ENCODE results near the gene BPHL.
"Not testable (repeated sequence)": the region's sequence is repeated elsewhere in the genome, so short reads cannot be mapped to it uniquely, and the experiment has no call there.

The BPHL gene

DNA sequence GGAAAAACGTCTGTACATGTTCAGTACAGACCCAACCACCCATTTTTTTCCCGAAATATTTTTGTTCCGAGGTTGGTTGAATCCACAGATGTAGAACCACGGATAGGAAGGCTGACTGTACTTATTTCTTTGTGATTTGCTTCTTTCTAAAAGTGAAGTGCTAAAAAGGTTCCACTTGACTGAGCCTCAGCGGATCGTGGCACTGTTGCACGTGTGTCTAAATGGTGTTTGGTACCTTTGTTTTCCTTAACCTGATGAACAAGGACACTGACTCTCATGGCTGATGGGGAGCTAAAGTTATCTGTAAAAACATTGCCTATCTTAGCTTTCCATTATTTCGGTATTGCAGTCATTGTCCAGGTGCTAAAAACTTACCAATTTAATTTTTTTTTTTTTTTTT, 6.2 kb downstream of the BPHL start:
- DNase-seq: no peak

- no peak for DNase-seq
Measured at GRCh38 chr6:3125815-3126214, 7.3 kb downstream of the BPHL start.

DNA sequence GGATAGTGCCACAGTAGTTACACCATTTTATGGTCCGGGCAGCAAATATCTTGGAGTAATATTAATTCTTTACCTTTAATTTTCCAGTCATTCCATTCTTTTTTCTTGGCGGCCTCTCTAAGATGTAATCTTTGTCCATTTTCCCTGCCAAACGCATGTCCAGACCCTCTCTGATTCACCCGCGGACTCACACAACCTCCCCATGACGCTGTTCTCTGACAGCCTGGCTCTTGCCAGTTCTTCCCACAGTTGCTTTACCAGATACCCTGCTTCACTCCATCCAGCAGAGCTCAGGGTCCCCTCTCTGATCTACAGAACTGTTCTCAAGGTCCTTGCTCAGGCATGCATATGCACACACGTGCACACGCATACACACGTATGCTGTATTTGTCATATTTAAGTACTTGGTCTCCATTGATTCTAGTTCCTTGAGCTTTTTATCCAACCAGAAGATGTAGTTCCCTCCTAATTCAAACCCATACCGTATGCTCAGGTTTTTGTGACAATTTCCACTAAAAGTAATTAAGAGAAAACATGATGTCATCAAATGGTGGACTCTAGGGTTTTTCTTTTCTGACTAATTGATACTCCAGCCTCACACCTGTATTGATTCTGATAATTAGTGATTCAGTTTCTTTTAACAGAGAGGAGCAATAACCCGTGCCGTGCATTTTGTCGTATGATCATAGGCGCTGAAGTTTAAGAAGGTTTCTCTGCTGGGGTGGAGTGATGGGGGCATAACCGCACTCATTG, 10.0 kb downstream of the BPHL start:
- DNase-seq: no peak

- no peak for DNase-seq
Measured at GRCh38 chr6:3131695-3132094, 13.2 kb downstream of the BPHL start.

DNA sequence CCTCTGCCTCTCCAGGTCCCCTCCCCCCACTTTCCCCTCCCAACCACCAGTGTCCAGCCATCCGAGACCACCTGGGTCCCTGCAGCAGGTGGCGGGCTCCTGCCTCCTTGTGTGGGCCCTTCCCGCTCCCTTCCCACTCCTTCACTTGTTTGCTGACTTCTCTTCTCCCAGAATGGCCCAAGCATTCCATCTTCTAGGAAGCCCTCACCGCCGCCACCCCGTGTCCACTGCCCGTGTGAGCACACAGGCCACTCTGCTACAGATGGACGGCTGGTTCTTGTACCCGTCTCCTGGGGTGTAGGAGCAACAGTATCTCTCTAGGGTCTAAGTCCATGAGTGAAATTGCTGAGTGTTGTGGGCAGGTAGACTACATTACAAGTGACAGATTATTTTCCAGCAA, 15.0 kb downstream of the BPHL start:
- no peak for DNase-seq

DNA sequence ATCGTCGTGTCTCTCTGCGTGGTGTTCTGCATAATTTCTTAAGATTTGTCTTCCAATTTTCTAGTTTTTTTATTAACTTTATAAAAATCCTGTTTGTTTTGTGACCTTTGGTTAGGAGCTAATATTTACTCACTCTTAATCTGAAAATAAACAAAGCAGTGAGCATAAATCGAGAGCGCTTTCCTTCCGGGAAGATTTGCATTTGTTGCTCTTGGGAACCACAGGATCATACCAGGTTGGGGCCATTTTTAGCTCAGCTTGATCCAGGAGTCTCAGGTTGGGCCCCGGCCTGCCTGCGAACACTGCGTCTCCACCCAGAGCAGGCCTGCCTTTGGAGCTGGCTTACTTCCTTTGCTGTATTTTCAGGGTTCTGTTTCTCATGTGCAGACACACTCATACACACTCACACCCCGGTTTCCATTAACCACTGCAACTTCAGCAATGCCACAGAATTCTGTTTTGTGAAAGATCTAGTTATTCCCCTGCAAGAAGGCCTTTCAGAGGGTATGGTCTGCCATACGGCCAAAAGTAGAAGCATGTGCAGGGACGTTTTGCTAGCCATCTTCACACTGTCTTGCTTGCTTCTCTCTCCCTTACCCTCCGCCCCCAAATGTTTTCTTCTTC, 17.3 kb downstream of the BPHL start:
- DNase-seq: no peak

- no peak for DNase-seq
Measured at GRCh38 chr6:3136292-3137011, 17.9 kb downstream of the BPHL start.

DNA sequence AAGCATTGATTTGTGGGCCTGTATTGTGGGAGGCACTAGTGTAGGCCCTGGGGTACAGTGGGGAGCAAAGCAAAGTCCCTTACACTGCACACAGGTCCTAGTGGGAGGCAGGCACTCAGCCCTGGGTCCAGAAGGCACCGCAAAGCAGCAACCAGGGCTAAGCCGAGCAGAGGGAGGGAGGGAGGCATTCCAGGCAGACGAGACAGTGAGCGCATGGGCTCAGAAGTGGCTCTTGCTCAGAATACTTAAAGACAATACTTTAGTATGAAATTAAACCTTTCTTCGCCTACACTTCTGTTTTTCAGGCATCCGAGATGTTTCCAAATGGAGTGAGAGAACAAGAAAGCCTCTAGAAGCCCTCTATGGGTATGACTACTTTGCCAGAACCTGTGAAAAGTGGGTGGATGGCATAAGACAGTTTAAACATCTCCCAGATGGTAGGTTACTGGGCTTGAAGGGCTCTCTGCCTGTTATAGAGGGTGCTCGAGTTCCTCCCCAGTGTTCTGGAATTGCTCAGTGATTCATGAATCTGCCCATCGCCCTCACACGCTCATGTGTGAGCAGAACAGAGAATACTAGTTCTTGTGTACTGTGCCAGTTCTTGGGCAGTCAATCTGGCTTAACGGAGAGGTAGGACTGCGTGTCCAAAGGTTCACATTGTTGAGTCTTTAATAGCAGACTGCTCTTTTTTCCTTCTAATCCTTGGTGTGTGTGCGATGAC, 18.7 kb downstream of the BPHL start:
- no peak for DNase-seq

DNA sequence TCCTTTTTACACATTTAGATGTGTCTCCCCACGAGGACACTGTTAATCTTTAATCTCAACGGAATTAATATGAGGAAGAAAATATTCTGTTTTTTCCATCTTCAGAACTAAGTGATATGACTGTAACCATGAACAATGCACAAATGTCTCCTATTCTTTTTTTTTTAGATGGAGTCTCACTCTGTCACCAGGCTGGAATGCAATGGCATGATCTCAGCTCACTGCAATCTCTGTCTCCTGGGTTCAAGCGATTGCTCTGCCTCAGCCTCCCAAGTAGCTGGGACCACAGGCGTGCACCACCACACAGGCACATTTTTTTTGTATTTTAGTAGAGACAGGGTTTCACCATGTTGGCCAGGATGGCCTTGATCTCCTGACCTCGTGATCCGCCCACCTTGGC, 19.4 kb downstream of the BPHL start:
- DNase-seq: not testable (repeated sequence)

DNA sequence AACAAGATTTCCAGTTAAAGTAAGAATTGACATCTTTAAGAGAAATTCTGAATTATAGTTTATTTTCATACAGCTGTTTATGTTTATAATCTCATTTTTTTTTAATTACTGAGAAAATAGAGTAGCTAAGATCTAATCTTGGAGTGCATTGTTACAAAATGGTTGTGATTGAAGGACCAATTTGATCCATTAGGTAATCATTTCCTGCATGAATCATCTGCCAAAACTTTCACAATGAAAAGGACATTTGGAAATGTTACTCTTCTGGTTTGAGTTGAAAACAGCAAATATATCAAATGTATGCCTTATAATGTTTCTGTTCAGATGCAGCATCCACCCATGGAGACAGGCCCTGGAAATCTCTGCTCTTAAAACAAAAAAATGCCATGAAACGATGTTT, 19.8 kb downstream of the BPHL start:
- DNase-seq: no peak

- no peak for DNase-seq
Measured at GRCh38 chr6:3139090-3139903, 20.8 kb downstream of the BPHL start.

DNA sequence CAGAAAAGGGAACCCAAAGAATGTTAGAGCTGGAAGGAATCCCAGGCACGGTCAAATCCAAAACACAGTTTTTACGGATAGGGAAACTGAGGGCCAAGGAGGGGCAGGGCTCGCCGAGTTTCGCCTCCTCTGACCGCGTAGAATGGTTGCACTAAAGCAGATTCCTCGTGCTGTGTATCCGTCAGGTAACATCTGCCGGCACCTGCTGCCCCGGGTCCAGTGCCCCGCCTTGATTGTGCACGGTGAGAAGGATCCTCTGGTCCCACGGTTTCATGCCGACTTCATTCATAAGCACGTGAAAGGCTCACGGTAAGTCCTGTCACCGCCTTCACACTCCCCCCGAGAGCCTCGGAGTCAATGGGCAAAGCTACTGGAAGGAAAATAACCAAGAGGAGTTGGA, 21.7 kb downstream of the BPHL start:
- DNase-seq: no peak

- DNase-seq: no peak
Measured at GRCh38 chr6:3142536-3142935, 24.0 kb downstream of the BPHL start.

- no peak for DNase-seq
Measured at GRCh38 chr6:3143158-3143557, 24.6 kb downstream of the BPHL start.

DNA sequence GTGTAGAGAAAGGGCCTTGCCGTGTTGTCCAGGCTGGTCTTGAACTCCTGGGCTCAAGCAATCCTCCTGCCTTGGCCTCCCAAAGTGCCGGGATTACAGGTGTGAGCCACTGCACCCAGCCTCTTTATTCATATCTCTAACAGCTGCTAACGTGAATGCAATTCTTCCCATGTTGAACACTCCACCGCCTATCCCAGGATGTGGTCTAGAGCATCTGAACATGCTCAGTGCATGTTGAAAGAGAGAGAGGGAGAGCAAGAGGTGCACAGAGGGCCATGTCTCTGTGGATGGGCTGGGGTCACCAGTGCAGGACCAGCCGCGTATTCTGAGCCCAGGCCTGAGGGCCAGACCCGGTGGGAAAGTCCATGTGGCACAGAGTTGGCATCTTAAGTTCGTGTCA, 26.1 kb downstream of the BPHL start:
- no peak for DNase-seq

DNA sequence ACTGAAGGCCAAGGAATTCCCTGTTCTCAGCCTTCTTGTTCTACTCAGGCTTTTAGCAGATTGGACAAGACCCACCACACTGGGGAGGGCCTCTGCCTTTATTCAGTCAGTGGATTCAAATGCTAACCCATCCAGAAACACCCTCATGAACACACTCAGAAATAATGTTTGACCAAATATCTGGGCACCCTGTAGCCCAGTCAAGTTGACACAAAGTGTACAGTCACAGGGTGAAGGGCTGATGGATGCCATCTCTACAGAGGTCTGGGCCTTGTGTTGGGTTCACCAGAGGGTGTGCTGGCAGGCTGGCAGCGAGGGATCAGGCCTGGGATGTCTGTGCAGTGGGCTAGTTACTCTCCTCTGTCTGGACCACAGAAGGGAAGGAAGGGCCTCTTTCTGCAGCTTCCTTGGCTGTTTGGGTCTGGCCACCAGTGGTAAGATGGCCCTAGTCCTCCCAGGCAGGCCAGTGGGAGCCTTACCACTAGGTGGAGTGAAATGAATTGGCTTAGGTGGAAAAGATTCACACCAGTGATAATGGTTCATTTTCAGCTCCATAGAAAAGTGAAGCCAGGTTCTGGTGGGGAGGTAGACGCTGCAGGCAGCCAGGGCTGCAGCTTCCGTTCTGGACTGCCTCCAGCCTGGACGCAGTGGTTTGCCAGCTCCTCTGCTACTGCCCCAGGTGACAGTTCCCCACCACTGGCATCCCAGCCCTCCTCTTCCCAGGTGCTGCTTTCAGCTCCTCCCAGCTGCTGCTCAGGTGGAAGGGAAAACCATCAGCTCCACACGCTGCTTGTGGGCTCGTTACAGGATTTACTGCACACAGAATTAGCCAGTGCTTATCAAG, 29.6 kb downstream of the BPHL start:
- DNase-seq: no peak

DNA sequence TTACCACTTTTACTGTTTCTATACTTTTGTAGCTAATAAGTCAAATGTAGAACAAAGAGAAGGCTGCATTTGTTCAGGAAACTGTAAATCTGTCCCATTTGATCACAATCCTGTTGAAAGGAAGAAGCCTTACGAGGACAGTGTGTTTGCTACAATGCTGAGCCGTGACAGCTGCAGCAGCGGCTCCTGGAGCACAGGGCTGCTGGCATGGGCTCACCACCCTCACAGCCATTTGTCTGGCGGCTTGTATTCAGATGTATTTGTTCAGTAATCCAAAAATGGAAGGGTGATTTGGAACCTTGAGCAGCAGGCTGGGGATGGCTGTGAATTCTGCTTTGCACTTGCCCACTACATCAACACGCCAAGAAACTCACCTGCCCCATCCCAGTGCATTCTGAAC, 33.2 kb downstream of the BPHL start:
- no peak for DNase-seq

- DNase-seq: no peak
Measured at GRCh38 chr6:3152689-3153088, 34.2 kb downstream of the BPHL start.

DNA sequence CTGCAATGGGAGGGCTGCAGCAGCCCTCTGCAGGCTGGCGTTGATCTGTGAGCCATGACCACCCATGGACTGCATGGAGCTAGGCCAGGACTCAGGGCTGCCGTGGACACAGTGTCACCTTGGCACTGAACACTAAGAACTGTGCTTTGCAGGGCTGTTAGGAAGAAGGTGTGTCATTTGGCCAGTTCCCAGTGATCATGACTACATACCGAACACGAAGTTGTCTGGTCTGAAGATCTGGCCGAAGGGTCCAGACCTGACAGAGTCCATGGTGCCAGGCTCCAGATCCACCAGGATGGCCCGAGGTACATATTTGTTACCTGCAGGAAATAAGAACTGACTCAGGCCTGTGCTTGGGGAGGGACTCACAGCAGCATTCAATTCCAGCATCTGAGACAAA, 36.9 kb downstream of the BPHL start:
- not testable (repeated sequence) for DNase-seq

GRCh38 chr6:3156184-3157130, 37.9 kb downstream of the BPHL start:
- peak; percentile 18 for DNase-seq

Data from T-helper 9 cell (primary cell).